Parathyroid adenoma (tissue), 2 donors: Measurements from ENCODE around the gene RACGAP1.

Experiments
- H2AFZ ChIP-seq: fragments of 300-600 bp; sonication (generic); one replicate; pipeline ENCODE4 v1.7.0; 2017; ENCODE audit warnings: antibody characterized with exemption, mild to moderate bottlenecking
- H3K27ac ChIP-seq: fragments of 300-600 bp; sonication (generic); one replicate; pipeline ENCODE4 v1.7.0; 2017
- H3K27me3 ChIP-seq: fragments of 300-600 bp; sonication (generic); one replicate; pipeline ENCODE4 v1.7.0; 2017; ENCODE audit warnings: low read length; ENCODE audit not compliant: control insufficient read depth, insufficient read depth
- H3K36me3 ChIP-seq: fragments of 300-600 bp; sonication (generic); one replicate; pipeline ENCODE4 v1.7.0; 2017; ENCODE audit warnings: low read length; ENCODE audit not compliant: control insufficient read depth, insufficient read depth
- H3K4me1 ChIP-seq: fragments of 300-600 bp; sonication (generic); one replicate; pipeline ENCODE4 v1.7.0; 2017; ENCODE audit warnings: control low read depth
- H3K4me2 ChIP-seq: fragments of 300-600 bp; sonication (generic); one replicate; pipeline ENCODE4 v1.7.0; 2017; ENCODE audit warnings: low read length
- H3K4me3 ChIP-seq: fragments of 300-600 bp; sonication (generic); one replicate; pipeline ENCODE4 v1.7.0; 2017; ENCODE audit warnings: low read depth, low read length
- H3K79me2 ChIP-seq: fragments of 300-600 bp; sonication (generic); one replicate; pipeline ENCODE4 v1.7.0; 2017; ENCODE audit warnings: control low read depth
- H3K9ac ChIP-seq: fragments of 300-600 bp; sonication (generic); one replicate; pipeline ENCODE4 v1.7.0; 2017; ENCODE audit warnings: mild to moderate bottlenecking
- H3K9me3 ChIP-seq: fragments of 300-600 bp; sonication (generic); one replicate; pipeline ENCODE4 v1.7.0; 2017; ENCODE audit warnings: low read length; ENCODE audit not compliant: control insufficient read depth
- CTCF ChIP-seq: fragments of 300-600 bp; sonication (generic); IDR thresholded peaks from one replicate; pipeline ENCODE4 v1.7.0; 2017; ENCODE audit warnings: antibody characterized with exemption, mild to moderate bottlenecking
- donor health status: primary hyperparathyroidism.

The RACGAP1 gene

DNA sequence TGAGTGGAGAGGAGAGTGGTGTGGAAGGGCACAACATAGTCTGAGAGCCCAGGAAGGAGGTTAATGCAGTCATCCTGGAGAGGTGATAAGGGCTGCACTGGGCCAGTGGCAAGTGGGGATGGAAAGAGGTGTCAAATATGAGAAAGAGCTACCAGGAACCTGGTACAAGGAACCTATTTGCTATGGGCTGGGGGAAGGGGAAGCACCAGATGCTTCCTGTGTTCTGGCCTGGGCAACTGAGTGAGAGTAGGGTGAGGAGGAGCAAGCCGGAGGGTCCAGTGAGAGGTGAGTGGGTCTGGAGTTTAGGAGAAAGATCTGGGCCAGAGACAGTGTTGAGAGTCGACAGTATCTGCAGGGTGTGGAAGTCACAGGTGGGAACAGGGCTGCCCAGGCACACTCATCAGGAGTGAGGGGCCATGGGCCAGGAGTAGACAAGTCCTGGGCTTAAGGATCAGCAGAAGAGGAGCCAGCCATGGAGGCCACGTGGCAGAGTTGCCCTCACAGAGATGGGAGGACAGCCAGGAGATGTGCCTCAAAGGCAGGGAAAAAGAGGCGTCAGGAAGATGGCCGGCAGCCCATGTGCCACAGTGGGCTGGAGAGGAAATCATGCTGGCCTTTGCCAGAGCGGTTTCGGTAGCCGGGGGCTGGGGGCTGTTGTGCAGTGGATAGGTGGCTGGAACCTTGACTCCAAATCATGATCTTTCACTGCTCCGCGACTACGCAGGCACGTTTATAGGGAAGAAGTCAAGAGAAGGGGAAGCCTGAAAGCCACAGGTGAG lies 55.5 kb downstream of the RACGAP1 start:
- Histone ChIP-seq H3K79me2 (no peaks in the 10 kb centered on the region), H3K4me2 (no peak overlapping the region), H3K4me3 (no peak overlapping the region), H3K9me3 (no peaks in the 10 kb centered on the region), H3K27me3 (no peaks in the 10 kb centered on the region), H2AFZ (no peak overlapping the region), H3K9ac (no peak overlapping the region), H3K27ac (no peak overlapping the region), H3K36me3 (no peaks in the 10 kb centered on the region), H3K4me1 (peaks cover 4% of the 10 kb centered on the region)
- no peak for TF ChIP-seq CTCF

DNA sequence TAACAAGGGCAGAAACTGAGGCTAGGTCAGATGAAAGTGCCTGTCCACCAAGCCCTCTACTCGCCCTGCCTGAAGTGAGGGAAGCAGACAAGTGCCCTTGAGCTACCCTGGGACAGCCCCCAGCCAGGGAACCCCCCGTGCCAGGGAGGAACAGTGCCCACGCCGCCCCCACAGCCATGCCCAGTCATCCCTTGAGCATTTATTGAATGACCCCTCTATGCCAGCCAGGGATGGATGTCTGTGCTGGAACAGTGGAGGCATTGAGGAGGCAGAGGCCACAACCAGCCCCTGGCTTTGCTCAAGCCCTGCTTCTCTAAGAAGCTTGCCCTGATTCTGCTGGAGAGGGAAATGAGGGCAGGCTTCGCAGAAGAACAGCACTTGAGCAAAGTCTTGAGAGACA lies 56.3 kb downstream of the RACGAP1 start:
- Histone ChIP-seq H3K9ac (no peak overlapping the region), H2AFZ (no peak overlapping the region), H3K79me2 (no peaks in the 10 kb centered on the region), H3K9me3 (no peaks in the 10 kb centered on the region), H3K27ac (no peak overlapping the region), H3K4me3 (no peak overlapping the region), H3K4me2 (no peak overlapping the region), H3K4me1 (peaks cover 4% of the 10 kb centered on the region), H3K36me3 (no peaks in the 10 kb centered on the region), H3K27me3 (no peaks in the 10 kb centered on the region)
- no peak for TF ChIP-seq CTCF

GRCh38 chr12:49968471-49968870 lies 56.8 kb downstream of the RACGAP1 start:
- no peaks in the 10 kb centered on the region for H3K27me3 ChIP-seq
- no peak overlapping the region for H3K9ac ChIP-seq
- peaks cover 4% of the 10 kb centered on the region for H3K4me1 ChIP-seq

DNA sequence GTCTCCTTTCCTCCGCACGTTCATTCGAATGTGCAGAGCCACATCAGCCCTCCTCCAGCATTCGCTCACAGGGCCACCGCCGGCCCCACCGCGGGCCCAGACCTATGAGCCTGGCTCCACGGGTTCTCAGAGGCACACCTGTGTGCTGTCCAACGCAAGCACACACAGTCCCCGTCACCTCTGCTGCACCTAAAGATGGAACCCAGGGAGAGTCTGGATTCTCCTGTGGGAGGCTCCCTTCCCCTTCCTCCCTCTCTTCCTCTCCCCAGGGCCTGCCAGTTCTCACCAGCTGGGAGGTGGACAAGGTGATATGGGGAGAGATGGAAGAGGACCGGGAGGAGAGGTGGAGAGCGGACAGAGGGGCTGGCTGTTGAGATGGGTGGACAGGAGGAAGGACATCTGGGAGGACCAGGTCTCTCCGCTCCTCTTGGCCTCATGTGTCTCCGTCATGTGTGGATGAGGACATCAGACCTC lies 57.5 kb downstream of the RACGAP1 start:
- Histone ChIP-seq H3K36me3 (no peaks in the 10 kb centered on the region), H3K27ac (no peak overlapping the region), H3K27me3 (no peaks in the 10 kb centered on the region), H3K4me1 (peaks cover 6% of the 10 kb centered on the region), H3K9me3 (no peaks in the 10 kb centered on the region), H3K9ac (no peak overlapping the region), H3K79me2 (no peaks in the 10 kb centered on the region), H3K4me3 (no peak overlapping the region), H3K4me2 (peak overlapping the region; percentile 86), H2AFZ (peak overlapping the region; percentile 76)
- no peak for TF ChIP-seq CTCF

More at GRCh38 chr12:49968471-49968870, 56.8 kb downstream of the RACGAP1 start:
- H3K36me3 ChIP-seq, result no peaks in the 10 kb centered on the region
- H3K4me3 ChIP-seq, result no peak overlapping the region
- H3K9me3 ChIP-seq, result no peaks in the 10 kb centered on the region
- no peak overlapping the region for H3K27ac ChIP-seq
- H3K4me2 ChIP-seq, result no peak overlapping the region
- H3K79me2 ChIP-seq, result no peaks in the 10 kb centered on the region
- H2AFZ ChIP-seq, result no peak overlapping the region
- no peak for TF ChIP-seq CTCF
